GM21717 (cell line): ENCODE data around the gene PRL.

ENCODE experiments used
- ATAC-seq: cut with Tn5 transposase; IDR thresholded peaks from one replicate; pipeline ENCODE4 v1.9.1; 2021; ENCODE audit warnings: mild to moderate bottlenecking, moderate library complexity; ENCODE audit not compliant: unreplicated experiment

PRL gene

GRCh38 chr6:22295145-22295544, 1.7 kb downstream of the PRL start:
- ATAC-seq: no peak

- no peak for ATAC-seq
Observed at GRCh38 chr6:22294301-22294700, 2.5 kb downstream of the PRL start.

GRCh38 chr6:22290045-22290444, 6.8 kb downstream of the PRL start:
- no peak for ATAC-seq

GRCh38 chr6:22288721-22289120, 8.1 kb downstream of the PRL start:
- no peak for ATAC-seq

- no peak for ATAC-seq
Observed at GRCh38 chr6:22284666-22285065, 12.2 kb downstream of the PRL start.

- no peak for ATAC-seq
Observed at GRCh38 chr6:22281341-22282085, 15.3 kb downstream of the PRL start.

- ATAC-seq: no peak
Observed at GRCh38 chr6:22279427-22279826, 17.4 kb downstream of the PRL start.

- ATAC-seq: no peak
Observed at GRCh38 chr6:22271081-22271480, 25.8 kb downstream of the PRL start.

- no peak for ATAC-seq
Observed at GRCh38 chr6:22263748-22264147, 33.1 kb downstream of the PRL start.

GRCh38 chr6:22254886-22255285, 42.0 kb downstream of the PRL start:
- no peak for ATAC-seq

- ATAC-seq: no peak
Observed at GRCh38 chr6:22253955-22254655, 42.7 kb downstream of the PRL start.

GRCh38 chr6:22251348-22251747, 45.5 kb downstream of the PRL start:
- ATAC-seq: no peak

- no peak for ATAC-seq
Observed at GRCh38 chr6:22250486-22250885, 46.4 kb downstream of the PRL start.

- ATAC-seq: no peak
Observed at GRCh38 chr6:22249711-22250350, 47.0 kb downstream of the PRL start.

GRCh38 chr6:22248513-22249308, 48.1 kb downstream of the PRL start:
- ATAC-seq: no peak

GRCh38 chr6:22247916-22248482, 48.8 kb downstream of the PRL start:
- ATAC-seq: no peak

GRCh38 chr6:22240025-22240424, 56.8 kb downstream of the PRL start:
- ATAC-seq: no peak

GRCh38 chr6:22239261-22239921, 57.4 kb downstream of the PRL start:
- ATAC-seq: no peak

- ATAC-seq: no peak
Observed at GRCh38 chr6:22238861-22239260, 58.0 kb downstream of the PRL start.

- no peak for ATAC-seq
Observed at GRCh38 chr6:22237526-22237925, 59.3 kb downstream of the PRL start.
